Transverse colon (tissue), 4 donors: ENCODE results near the gene SPPL3. TPM values are rescaled to one million over a fixed set of nuclear protein-coding genes. Genes with fewer than 3 reads are reported as not detected.
"Not testable (repeated sequence)": the region's sequence is repeated elsewhere in the genome, so short reads cannot be mapped to it uniquely, and the experiment has no call there.

Experiments
- DNase-seq: peaks from one replicate; pipeline ENCODE4 v3.0.0-alpha.2; 2019
- H3K27ac ChIP-seq, 4 donors: fragments of 200-600 bp; sonication (generic); 2 replicates each; pipeline ENCODE4 v1.5.1; 2016 to 2018; ENCODE audit warnings: inconsistent platforms in 4 of 4
- H3K27me3 ChIP-seq: fragments of 200-600 bp; sonication (generic); 2 replicates; pipeline ENCODE4 v1.5.1; 2017; ENCODE audit warnings: inconsistent platforms
- H3K36me3 ChIP-seq, 4 donors: fragments of 200-600 bp; sonication (generic); 2 replicates each; pipeline ENCODE4 v1.5.1; 2017 to 2019; ENCODE audit warnings: inconsistent platforms in 4 of 4
- H3K4me1 ChIP-seq, 4 donors: fragments of 200-600 bp; sonication (generic); 2 replicates each; pipeline ENCODE4 v1.5.1; 2017 to 2020; ENCODE audit warnings: inconsistent platforms in 4 of 4
- H3K4me3 ChIP-seq, 4 donors: fragments of 200-600 bp; sonication (generic); 1 replicate in 1 of 4; 2 replicates in 3 of 4; pipeline versions ENCODE4 v1.5.1 to v1.6.1; 2017 to 2019; ENCODE audit warnings: inconsistent platforms in 4 of 4
- H3K9me3 ChIP-seq, 2 donors: fragments of 200-600 bp; sonication (generic); 2 replicates each; pipeline ENCODE4 v1.5.1; 2017 to 2019; ENCODE audit warnings: inconsistent platforms in 2 of 2
- CTCF ChIP-seq, 5 experiments: fragments of 200-600 bp in 3 of 5; fragments of 450-650 bp in 2 of 5; sonication (generic) in 3 of 5; IDR thresholded peaks; 1 replicate in 2 of 5; 2 replicates in 3 of 5; pipeline ENCODE4 v1.5.1; 2016 to 2017; ENCODE audit warnings: antibody characterized with exemption in 5 of 5, inconsistent platforms in 3 of 5, mild to moderate bottlenecking in 2 of 5, moderate library complexity in 1 of 5
- EP300 ChIP-seq: sonication (generic); formaldehyde crosslinking; IDR thresholded peaks from one replicate; pipeline ENCODE4 v1.6.1; 2017; ENCODE audit warnings: antibody characterized with exemption, low read depth
- POLR2A ChIP-seq: fragments of 450-650 bp; IDR thresholded peaks from one replicate; pipeline ENCODE4 v1.6.1; 2016; ENCODE audit warnings: antibody characterized with exemption, mild to moderate bottlenecking, moderate library complexity
- POLR2AphosphoS5 ChIP-seq, 3 donors: sonication (generic); formaldehyde crosslinking; IDR thresholded peaks; one replicate each; pipeline ENCODE4 v1.6.1; 2016; ENCODE audit warnings: antibody characterized with exemption in 3 of 3
- WGBS, 2 donors: methylation state at CpG; one replicate each; pipeline ENCODE4 v1.1.5; 2018; ENCODE audit warnings: low coverage in 1 of 2; 5-methylcytosine and 5-hydroxymethylcytosine counted together
- in situ Hi-C, 4 donors: fragments of 200-750 bp; cut with MboI; loops; one replicate each; pipeline versions ENCODE4 v1.15.0 to v1.15.1; 2017; ENCODE audit warnings: low sequenced_read_pairs in 3 of 4, low pct_ligation_motif_present in 1 of 4, low pct_unique_long_range_greater_than_20kb in 1 of 4
- intact Hi-C: fragments of 100-400 bp; cut with DNase I; formaldehyde crosslinking; loops from one replicate; pipeline ENCODE4 v1.15.1; 2023; ENCODE audit warnings: low total_unique reads
- total RNA-seq, 4 donors: library from RNA; depleted of rRNA; stranded (reverse); fragments of >200 nt; gene quantifications; one replicate each; pipeline ENCODE4 v1.1.0, GENCODE V29; 2016

SPPL3 gene
- total RNA-seq, 4 donors from 2014 or later = 34.7 to 45.4 (median 41.6) TPM

DNA sequence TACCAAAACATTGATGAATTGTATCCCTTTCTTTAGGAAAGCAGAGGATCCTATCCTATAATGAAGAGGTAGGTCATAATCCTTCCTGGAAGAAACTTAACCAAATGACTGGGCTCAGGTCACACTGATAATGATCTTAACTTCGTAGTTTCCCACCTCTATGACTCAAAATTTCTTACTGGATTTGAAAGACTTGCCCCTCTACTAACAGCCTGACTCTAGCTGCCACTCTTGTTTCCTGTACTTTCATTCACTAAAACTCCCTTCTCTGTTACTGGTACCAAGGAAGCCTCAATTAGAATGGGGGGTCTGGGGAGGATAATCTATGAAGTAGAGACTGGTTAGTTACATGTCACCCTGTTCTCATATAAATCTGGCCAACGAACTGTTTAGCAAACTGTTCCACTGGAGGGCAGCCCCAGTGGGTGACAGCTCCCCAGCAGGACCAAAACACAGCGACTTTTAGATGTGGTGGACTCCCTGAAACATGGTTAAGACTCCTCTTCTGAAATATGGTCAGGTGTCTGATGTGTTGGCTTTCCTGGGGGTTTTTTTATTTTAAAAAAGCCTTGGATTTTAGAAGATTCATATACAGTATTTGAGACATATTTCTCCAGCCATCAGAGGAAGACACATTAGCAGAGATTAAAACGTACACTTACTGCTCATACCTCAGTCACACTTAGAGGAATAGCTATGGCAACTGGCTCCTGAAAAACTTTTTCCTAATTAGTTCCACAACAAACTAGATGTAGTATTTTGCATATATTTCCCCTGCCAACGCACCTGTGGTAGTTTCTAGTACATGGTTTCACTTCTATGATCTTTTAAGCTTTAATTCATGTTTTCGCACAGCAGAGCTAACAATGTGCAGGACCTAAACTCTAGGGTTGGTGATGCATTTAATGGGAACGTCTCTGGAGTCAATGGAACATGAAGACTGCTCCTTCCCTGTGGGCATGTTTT is 106.2 kb downstream of the SPPL3 start:
- H3K4me3 ChIP-seq = no peak overlapping the region
- TF ChIP-seq POLR2A = no peak
- TF ChIP-seq CTCF (IDR thresholded peaks at IDR 0.05) = no peak
- no peak for TF ChIP-seq POLR2AphosphoS5 (IDR thresholded peaks at IDR 0.05)
- no peak for TF ChIP-seq EP300
- peaks cover 0 to 7% (median 5%) of the 10 kb centered on the region in 4 donors for H3K4me1 ChIP-seq
- intact Hi-C loops (loop anchor here (2.0 kb wide), 1 partner anchor 47 kb away; no protein-coding TSS in a partner anchor), in situ Hi-C loops (no loop called here)
- H3K27ac ChIP-seq = no peak overlapping the region
- H3K9me3 ChIP-seq = peaks cover 0 to 15% of the 10 kb centered on the region in 2 donors
- no peaks in the 10 kb centered on the region for H3K27me3 ChIP-seq
- H3K36me3 ChIP-seq = peaks cover 0 to 9% (median 0%) of the 10 kb centered on the region in 4 donors
- DNase-seq = no peak
- 69 to 73% methylated on average over 5 to 7 of the region's 7 CpGs for WGBS, 2 donors

GRCh38 chr12:120795441-120796178 is 108.5 kb downstream of the SPPL3 start:
- TF ChIP-seq POLR2A = no peak
- Histone ChIP-seq H3K4me3 (no peak overlapping the region), H3K27ac (no peak overlapping the region), H3K27me3 (no peaks in the 10 kb centered on the region), H3K36me3 (peaks cover 0 to 9% (median 0%) of the 10 kb centered on the region in 4 donors), H3K4me1 (peaks cover 5 to 21% (median 6%) of the 10 kb centered on the region in 4 donors), H3K9me3 (peaks cover 0 to 15% of the 10 kb centered on the region in 2 donors)
- DNase-seq = no peak
- in situ Hi-C loops (no loop called here), intact Hi-C loops (loop anchor here (2.0 kb wide), 1 partner anchor 49 kb away; no protein-coding TSS in a partner anchor)
- 84 to 95% methylated on average over 3 to 4 of the region's 4 CpGs for WGBS, 2 donors

DNA sequence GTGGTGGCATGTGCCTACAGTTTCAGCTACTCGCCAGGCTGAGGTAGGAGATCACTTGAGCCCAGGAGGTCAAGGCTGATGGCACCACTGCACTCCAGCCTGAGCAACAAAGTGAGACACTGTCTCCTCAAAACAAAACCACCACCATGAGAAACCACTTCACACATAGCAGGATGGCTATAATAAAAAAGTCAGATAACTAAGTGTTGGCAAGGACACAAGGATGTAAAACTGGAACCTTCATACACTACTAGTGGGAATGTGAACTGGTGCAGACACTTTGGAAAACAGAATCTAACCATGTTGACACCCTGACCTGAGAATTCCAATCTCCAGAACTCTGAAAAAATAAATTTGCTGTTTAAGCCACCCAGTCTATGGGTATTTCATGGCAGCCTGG is 110.8 kb downstream of the SPPL3 start:
- Histone ChIP-seq H3K9me3 (peaks cover 0 to 15% of the 10 kb centered on the region in 2 donors), H3K4me1 (peaks cover 0 to 21% (median 4%) of the 10 kb centered on the region in 4 donors), H3K27ac (peak overlapping the region in 1 of 4 donors; percentile 11), H3K36me3 (peaks cover 0 to 9% (median 0%) of the 10 kb centered on the region in 4 donors), H3K4me3 (no peak overlapping the region), H3K27me3 (no peaks in the 10 kb centered on the region)
- TF ChIP-seq CTCF (IDR thresholded peaks at IDR 0.05) (no peak), POLR2AphosphoS5 (IDR thresholded peaks at IDR 0.05) (no peak), POLR2A (no peak), EP300 (no peak)
- no peak for DNase-seq
- intact Hi-C loops = no loop called here
- in situ Hi-C loops = no loop called here
- whole genome bisulfite sequencing, 2 donors = 100% methylated on average over 1 of the region's 1 CpG; no CpG with 5 or more reads in 1 of the 2 donors

GRCh38 chr12:120792456-120792855 is 111.7 kb downstream of the SPPL3 start:
- H3K4me3 ChIP-seq, H3K36me3 ChIP-seq, DNase-seq, H3K27me3 ChIP-seq, intact Hi-C loops, in situ Hi-C loops: not testable (repeated sequence)
- peaks cover 0 to 15% of the 10 kb centered on the region in 2 donors for H3K9me3 ChIP-seq
- H3K4me1 ChIP-seq = peaks cover 0 to 21% (median 4%) of the 10 kb centered on the region in 4 donors
- peak overlapping the region in 1 of 4 donors; percentile 14 for H3K27ac ChIP-seq
- WGBS, 2 donors = 92 to 93% methylated on average over 5 to 9 of the region's 9 CpGs

DNA sequence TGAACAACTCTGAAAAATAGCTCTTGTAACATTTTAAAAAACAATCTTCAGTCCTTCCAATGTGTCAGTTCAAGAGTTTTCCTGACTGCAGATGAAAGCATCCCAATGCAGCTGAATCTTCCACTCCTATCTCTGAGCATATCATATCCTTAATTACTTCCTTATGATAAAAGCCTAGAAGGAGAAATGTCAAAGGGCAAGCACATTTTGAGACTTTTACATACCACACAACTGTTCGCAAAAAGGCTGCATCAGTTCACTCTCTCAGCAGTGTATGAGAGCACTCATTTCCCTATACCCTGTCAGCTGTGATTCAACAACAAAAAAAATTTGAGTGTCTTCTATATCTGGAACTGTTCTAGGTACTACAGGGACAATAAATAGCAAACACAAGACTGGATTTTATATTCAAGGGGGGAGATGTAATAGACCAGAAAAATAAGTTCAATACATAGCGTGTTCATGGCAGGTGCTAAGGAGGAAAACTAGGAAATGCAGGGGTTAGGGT is 112.4 kb downstream of the SPPL3 start:
- H3K4me1 ChIP-seq = peaks cover 0 to 21% (median 4%) of the 10 kb centered on the region in 4 donors
- H3K9me3 ChIP-seq = peaks cover 0 to 14% of the 10 kb centered on the region in 2 donors
- H3K36me3 ChIP-seq = peaks cover 0 to 9% (median 0%) of the 10 kb centered on the region in 4 donors
- H3K4me3 ChIP-seq = no peak overlapping the region
- H3K27me3 ChIP-seq = no peaks in the 10 kb centered on the region
- in situ Hi-C loops = no loop called here
- intact Hi-C loops = no loop called here
- TF ChIP-seq EP300 (no peak), CTCF (IDR thresholded peaks at IDR 0.05) (no peak), POLR2A (no peak), POLR2AphosphoS5 (IDR thresholded peaks at IDR 0.05) (no peak)
- no peak for DNase-seq
- H3K27ac ChIP-seq = peak overlapping the region in 1 of 4 donors; percentile 14
- 69 to 74% methylated on average over 2 of the region's 2 CpGs for WGBS, 2 donors
